ENCODE results near the gene LRP1.
A peak's percentile ranks its signal among the peaks of the same experiment; 100 is the strongest.

The LRP1 gene

DNA sequence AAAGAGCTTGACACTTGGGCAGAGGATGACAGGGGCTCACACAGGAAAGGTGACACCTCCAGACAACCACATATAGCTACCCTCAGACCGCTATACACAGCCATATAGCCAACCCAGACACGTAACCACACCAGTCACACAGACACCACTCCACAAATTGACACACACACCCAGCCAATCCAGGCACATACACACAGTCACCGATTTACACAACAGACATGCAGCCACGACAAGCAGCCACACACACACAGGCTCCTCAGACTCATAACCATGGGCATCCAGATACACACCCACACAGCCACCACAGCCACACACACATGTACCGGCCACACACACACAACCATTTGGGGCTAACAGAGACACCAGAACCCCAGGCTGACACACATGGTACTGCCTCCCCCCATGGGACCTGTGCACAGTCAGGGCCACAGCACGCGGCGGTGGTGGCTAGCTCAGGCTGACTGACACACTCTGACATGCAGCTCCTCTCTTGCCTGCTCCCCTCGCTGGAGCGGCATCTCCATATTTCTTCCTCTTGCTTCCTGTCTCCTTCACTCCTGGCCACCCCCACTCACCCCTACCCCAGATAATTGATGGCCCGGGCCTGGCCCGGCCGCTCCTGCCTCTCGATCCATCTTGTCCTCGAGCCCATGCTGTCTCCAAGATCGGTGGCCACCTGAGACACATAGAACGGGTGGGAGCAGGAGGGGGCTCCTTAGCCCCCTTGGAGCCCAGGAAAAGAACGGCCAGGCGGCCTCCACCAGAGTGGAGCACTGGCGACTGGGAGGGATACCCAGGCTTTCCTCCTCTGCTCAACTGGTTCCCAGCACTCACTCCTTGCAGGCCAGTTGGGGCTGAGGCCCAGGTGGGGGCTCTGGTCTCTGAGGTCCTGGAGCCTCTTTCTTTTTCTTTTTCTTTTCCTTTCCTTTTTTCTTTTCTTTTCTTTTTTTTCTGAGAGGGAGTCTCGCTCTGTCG lies 95.2 kb downstream of the LRP1 start:
- no peaks in the 10 kb centered on the region for H3K9me3 ChIP-seq (ENCODE audit: control insufficient read depth, low read length)
- no peak overlapping the region for H3K27ac ChIP-seq (ENCODE audit: low read depth, low read length, severe bottlenecking)
- no peaks in the 10 kb centered on the region for H3K36me3 ChIP-seq (ENCODE audit: control insufficient read depth, insufficient read depth, low read length)
- H3K4me3 ChIP-seq (ENCODE audit: extremely low read depth, insufficient read depth, low read length, poor library complexity, severe bottlenecking) = no peak overlapping the region
- H3K4me1 ChIP-seq (ENCODE audit: control insufficient read depth, insufficient read depth, low read length, poor library complexity, severe bottlenecking) = peaks cover 31% of the 10 kb centered on the region
- 83 to 85% methylated on average over 18 to 21 of the region's 22 CpGs for WGBS, 2 experiments (ENCODE audit: insufficient coverage in 2 of 2)

DNA sequence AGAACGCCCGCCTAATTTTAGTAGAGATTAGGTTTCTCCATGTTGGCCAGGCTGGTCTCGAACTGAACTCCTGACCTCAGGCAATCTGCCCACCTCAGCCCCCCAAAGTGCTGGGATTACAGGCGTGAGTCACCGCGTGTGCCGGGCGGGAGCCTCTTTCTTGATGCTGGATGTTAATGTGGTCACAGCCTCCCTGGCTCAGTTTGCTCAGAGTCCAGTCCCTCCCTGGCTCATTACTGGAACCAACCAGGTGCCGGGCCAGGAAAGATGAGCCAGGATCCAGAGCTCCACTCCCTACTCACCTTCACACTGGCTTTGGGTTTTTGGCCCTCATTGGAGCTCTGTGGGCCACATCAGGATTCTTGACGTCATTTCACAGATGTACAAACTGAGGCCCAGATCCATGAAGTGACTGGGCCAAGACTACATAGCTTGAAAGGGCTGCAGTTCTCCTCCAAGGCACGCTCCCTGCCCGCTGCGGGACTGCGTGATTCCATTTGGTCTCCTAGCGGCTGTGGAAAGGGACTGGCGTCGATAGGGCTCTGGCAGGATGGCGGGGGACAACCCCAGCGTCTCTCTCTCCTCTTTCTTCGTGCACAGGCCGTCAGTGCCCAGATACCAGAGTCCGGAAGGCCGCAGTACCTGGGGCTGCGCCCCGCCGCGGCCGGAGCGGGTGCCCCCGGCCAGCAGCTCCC lies 96.1 kb downstream of the LRP1 start:
- Histone ChIP-seq H3K27ac (ENCODE audit: low read depth, low read length, severe bottlenecking) (no peak overlapping the region), H3K36me3 (ENCODE audit: control insufficient read depth, insufficient read depth, low read length) (no peaks in the 10 kb centered on the region)

GRCh38 chr12:57224973-57225679 lies 96.8 kb downstream of the LRP1 start:
- H3K36me3 ChIP-seq (ENCODE audit: control insufficient read depth, insufficient read depth, low read length) = no peaks in the 10 kb centered on the region
- peaks cover 32% of the 10 kb centered on the region for H3K4me1 ChIP-seq (ENCODE audit: control insufficient read depth, insufficient read depth, low read length, poor library complexity, severe bottlenecking)
- no peak overlapping the region for H3K4me3 ChIP-seq (ENCODE audit: extremely low read depth, insufficient read depth, low read length, poor library complexity, severe bottlenecking)
- H3K27ac ChIP-seq (ENCODE audit: low read depth, low read length, severe bottlenecking) = no peak overlapping the region
- 22 to 26% methylated on average over 49 to 58 of the region's 61 CpGs for WGBS, 2 experiments (ENCODE audit: insufficient coverage in 2 of 2)
- no peaks in the 10 kb centered on the region for H3K9me3 ChIP-seq (ENCODE audit: control insufficient read depth, low read length)

More for the DNA sequence above, 96.1 kb downstream of the LRP1 start:
- Histone ChIP-seq H3K4me3 (ENCODE audit: extremely low read depth, insufficient read depth, low read length, poor library complexity, severe bottlenecking) (no peak overlapping the region), H3K4me1 (ENCODE audit: control insufficient read depth, insufficient read depth, low read length, poor library complexity, severe bottlenecking) (peaks cover 36% of the 10 kb centered on the region), H3K9me3 (ENCODE audit: control insufficient read depth, low read length) (no peaks in the 10 kb centered on the region)
- 51 to 62% methylated on average over 17 to 29 of the region's 30 CpGs for WGBS, 2 experiments (ENCODE audit: insufficient coverage in 2 of 2)

- H3K36me3 ChIP-seq (ENCODE audit: control insufficient read depth, insufficient read depth, low read length) = peaks cover 3% of the 10 kb centered on the region
- H3K9me3 ChIP-seq (ENCODE audit: control insufficient read depth, low read length) = no peaks in the 10 kb centered on the region
- no peak overlapping the region for H3K4me3 ChIP-seq (ENCODE audit: extremely low read depth, insufficient read depth, low read length, poor library complexity, severe bottlenecking)
- 47 to 56% methylated on average over 17 to 18 of the region's 18 CpGs for WGBS, 2 experiments (ENCODE audit: insufficient coverage in 2 of 2)
- H3K4me1 ChIP-seq (ENCODE audit: control insufficient read depth, insufficient read depth, low read length, poor library complexity, severe bottlenecking) = peaks cover 31% of the 10 kb centered on the region
- no peak overlapping the region for H3K27ac ChIP-seq (ENCODE audit: low read depth, low read length, severe bottlenecking)
Observed at GRCh38 chr12:57225680-57226210, 97.5 kb downstream of the LRP1 start.

- 0 to 3% methylated on average over 15 to 18 of the region's 35 CpGs for WGBS, 2 experiments (ENCODE audit: insufficient coverage in 2 of 2)
- H3K36me3 ChIP-seq (ENCODE audit: control insufficient read depth, insufficient read depth, low read length) = peaks cover 13% of the 10 kb centered on the region
- H3K4me3 ChIP-seq (ENCODE audit: extremely low read depth, insufficient read depth, low read length, poor library complexity, severe bottlenecking) = peak overlapping the region; percentile 29
- H3K27ac ChIP-seq (ENCODE audit: low read depth, low read length, severe bottlenecking) = no peak overlapping the region
- peaks cover 31% of the 10 kb centered on the region for H3K4me1 ChIP-seq (ENCODE audit: control insufficient read depth, insufficient read depth, low read length, poor library complexity, severe bottlenecking)
- no peaks in the 10 kb centered on the region for H3K9me3 ChIP-seq (ENCODE audit: control insufficient read depth, low read length)
Observed at GRCh38 chr12:57226588-57227314, 98.5 kb downstream of the LRP1 start.

GRCh38 chr12:57227315-57228115 lies 99.2 kb downstream of the LRP1 start:
- Histone ChIP-seq H3K4me3 (ENCODE audit: extremely low read depth, insufficient read depth, low read length, poor library complexity, severe bottlenecking) (peak overlapping the region; percentile 29), H3K4me1 (ENCODE audit: control insufficient read depth, insufficient read depth, low read length, poor library complexity, severe bottlenecking) (peaks cover 34% of the 10 kb centered on the region), H3K36me3 (ENCODE audit: control insufficient read depth, insufficient read depth, low read length) (peaks cover 21% of the 10 kb centered on the region), H3K9me3 (ENCODE audit: control insufficient read depth, low read length) (no peaks in the 10 kb centered on the region), H3K27ac (ENCODE audit: low read depth, low read length, severe bottlenecking) (no peak overlapping the region)
- 18 to 36% methylated on average over 5 to 6 of the region's 8 CpGs for WGBS, 2 experiments (ENCODE audit: insufficient coverage in 2 of 2)

GRCh38 chr12:57229046-57229633 lies 100.9 kb downstream of the LRP1 start:
- Histone ChIP-seq H3K36me3 (ENCODE audit: control insufficient read depth, insufficient read depth, low read length) (peaks cover 37% of the 10 kb centered on the region), H3K27ac (ENCODE audit: low read depth, low read length, severe bottlenecking) (peak overlapping the region; percentile 100), H3K4me1 (ENCODE audit: control insufficient read depth, insufficient read depth, low read length, poor library complexity, severe bottlenecking) (peaks cover 34% of the 10 kb centered on the region), H3K9me3 (ENCODE audit: control insufficient read depth, low read length) (no peaks in the 10 kb centered on the region), H3K4me3 (ENCODE audit: extremely low read depth, insufficient read depth, low read length, poor library complexity, severe bottlenecking) (peak overlapping the region; percentile 79)
- WGBS, 2 experiments (ENCODE audit: insufficient coverage in 2 of 2) = 0 to 16% methylated on average over 4 to 6 of the region's 9 CpGs

GRCh38 chr12:57229634-57230380 lies 101.5 kb downstream of the LRP1 start, which contains the start of gene SHMT2:
TSS of gene SHMT2 (plus strand) at chr12:57229711. CDS start at chr12:57229779, 68 bp downstream.
- H3K27ac ChIP-seq (ENCODE audit: low read depth, low read length, severe bottlenecking) = peak within 1 kb of the TSS; percentile 100
- H3K4me3 ChIP-seq (ENCODE audit: extremely low read depth, insufficient read depth, low read length, poor library complexity, severe bottlenecking) = peak within 1 kb of the TSS; percentile 79

More at GRCh38 chr12:57229634-57230380, 101.5 kb downstream of the LRP1 start, which contains the start of gene SHMT2:
- peaks cover 34% of the 10 kb centered on the region for H3K4me1 ChIP-seq (ENCODE audit: control insufficient read depth, insufficient read depth, low read length, poor library complexity, severe bottlenecking)
- H3K9me3 ChIP-seq (ENCODE audit: control insufficient read depth, low read length) = no peaks in the 10 kb centered on the region
- peaks cover 44% of the 10 kb centered on the region for H3K36me3 ChIP-seq (ENCODE audit: control insufficient read depth, insufficient read depth, low read length)
- 0 to 1% methylated on average over 33 to 39 of the region's 42 CpGs for WGBS, 2 experiments (ENCODE audit: insufficient coverage in 2 of 2)

Measured in mesodermal cell (in vitro differentiated cells).